Measurements from ENCODE around the gene DNM3.
A peak's percentile ranks its signal among the peaks of the same experiment; 100 is the strongest.

DNM3 gene

DNA sequence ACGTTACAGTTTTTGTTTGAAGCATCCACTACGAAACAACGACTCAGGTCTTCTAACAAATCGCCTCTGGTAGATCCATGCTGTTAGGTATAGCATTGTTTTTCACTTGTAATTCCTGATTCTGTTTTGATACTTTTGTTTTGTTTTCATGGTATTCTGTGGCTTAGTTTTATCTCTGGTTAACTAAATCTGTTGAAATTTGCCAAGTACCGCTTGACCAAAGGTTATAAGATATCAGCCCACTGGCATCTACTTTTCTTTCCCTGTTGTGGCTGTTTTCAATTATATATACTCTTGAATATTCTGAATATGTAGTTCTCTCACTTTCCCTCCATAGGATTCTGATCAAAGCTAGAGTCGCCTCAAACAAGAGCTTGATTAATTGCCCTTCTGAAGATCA lies 304.4 kb downstream of the DNM3 start:
- no peak for DNase-seq

DNA sequence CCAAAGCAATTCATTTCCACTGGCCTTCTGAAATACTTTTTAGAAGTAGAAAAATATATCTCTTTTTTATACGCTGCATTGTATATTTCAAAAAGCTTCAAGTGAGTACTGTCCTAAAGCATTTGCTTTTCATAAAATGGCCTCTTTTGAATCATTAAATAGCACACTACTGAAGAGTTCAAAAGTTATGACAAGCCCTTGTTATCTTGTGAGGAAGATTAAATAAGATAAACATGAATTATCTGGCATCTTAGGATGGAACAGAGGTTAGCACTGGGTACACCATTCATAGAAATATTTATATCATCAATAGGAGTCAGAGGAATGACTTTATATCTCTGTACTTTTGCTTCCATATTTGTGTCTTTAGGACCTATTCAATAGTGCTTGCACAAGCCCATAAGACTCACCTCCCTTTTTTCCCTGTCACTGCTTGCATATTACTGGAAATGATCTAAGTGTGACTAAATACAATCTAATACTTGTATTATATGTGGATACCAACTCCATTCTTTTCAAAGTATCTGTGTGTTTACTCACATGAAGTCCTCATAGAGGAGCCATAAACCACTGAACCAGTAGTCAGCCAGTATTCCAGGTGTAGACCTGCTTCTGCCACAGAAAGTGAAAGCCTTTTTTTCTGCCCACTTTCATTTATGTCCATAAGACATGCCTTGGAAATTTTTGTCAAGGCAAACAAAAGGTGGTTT lies 305.0 kb downstream of the DNM3 start:
- DNase-seq: no peak

DNA sequence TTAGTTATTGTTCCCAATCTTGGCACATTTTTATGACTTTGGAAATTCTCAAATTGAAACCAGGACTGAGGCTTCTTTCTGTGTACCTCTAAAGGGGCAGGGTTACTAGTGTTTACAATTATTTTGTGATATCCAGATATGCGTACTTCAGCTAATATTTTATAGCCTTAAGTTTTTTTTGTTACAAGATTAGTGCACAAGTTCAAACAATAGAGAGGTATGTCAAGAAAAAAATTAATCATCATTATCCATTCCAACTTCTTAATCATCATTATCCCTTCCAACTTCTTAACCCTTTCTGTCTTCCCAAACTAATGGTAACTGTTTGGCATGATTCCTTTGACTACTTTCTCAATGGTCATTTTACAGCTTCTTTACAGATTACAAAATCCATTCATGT lies 306.2 kb downstream of the DNM3 start:
- no peak for DNase-seq

DNA sequence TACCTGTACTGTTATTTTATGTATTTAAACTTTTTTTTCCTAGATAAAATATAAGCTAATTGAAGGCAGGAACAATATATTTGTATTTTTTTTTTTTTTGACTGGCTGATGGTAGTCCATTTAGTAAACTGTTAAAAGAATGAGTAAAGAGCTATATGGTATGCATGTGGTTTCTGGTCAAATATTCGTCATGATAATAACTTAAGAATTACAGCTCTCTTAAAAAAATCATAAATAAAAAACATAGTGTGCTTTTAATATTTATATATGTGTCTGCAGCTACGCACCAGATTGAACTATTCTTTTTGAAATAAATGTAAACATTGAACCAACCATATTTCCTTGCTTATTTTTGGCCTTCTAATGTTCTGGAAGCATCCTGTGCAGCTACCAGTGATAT lies 306.9 kb downstream of the DNM3 start:
- DNase-seq: no peak

DNA sequence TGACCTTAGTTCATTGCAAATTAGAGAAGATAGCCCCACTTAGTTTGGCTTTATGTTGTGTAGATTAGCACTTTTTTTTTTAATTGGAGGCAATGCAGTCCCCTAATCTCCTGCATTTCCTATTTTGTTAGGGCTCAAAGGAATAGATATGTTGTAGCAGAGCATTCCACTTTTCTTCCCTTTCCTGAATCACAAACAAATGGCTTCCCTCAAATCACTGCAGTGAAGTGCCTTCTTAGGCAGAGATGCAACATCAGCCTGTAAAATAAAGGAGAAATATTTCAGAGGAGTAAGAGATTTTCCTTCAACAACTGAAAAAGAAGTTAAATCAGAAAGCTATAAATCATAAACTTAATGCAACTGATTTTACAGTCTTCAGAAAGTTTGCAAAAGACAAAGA lies 307.4 kb downstream of the DNM3 start:
- no peak for DNase-seq

DNA sequence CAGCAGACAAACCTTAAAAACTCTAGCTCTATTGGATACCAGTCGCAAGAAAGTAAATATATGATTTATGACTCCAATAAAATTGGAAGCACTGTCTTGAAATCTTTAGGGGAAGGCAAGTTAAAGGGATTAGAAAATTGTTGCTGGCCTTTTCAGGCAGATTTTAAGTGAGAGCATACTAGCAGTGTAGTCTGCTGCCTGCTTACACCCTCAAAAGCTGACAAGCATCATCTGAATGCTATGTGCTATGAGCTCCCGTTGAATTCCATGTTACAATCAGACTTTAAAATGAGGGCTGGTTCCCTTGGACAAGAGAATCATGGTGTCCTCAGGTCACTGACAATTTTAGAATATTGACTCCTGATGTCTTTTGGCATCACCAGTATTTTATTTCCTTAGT lies 308.0 kb downstream of the DNM3 start:
- DNase-seq: no peak

DNA sequence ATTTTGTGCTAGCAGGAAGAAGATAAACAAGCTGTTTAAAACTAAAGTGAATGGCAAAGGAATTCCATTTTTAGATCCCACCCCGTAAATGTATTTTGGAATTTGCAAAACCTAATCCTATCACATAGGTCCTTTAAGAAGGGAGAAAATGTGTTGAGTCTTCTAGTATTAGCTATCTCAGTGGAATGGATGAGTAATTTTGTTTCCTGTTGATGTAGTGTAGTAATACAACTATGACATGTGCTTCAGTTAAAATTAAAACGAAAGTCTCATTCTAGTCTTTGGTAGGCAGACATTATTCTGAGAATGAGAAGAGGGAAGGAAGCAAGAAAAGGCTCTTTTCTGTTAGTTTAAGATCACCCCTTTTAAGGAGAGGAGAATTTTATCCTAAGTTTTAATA lies 313.3 kb downstream of the DNM3 start:
- no peak for DNase-seq

DNA sequence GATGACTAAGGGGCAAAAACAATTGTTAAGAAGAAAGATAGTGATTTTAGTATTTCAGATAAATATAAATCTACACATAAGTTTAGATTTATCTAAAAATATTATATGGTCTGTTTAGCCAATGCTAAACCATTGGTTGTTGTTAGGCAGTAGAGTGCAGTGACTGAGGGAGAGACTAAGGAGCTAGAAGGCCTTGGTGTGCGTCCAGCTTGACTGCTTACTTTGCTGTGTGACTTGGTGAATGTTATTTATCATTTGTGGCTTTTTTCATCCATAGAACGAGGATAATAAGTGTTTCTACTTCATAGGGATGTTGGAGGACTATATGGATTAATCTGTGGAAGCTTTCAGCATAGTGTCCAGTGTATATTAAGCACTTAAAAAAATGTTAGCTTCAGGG lies 314.5 kb downstream of the DNM3 start:
- no peak for DNase-seq

DNA sequence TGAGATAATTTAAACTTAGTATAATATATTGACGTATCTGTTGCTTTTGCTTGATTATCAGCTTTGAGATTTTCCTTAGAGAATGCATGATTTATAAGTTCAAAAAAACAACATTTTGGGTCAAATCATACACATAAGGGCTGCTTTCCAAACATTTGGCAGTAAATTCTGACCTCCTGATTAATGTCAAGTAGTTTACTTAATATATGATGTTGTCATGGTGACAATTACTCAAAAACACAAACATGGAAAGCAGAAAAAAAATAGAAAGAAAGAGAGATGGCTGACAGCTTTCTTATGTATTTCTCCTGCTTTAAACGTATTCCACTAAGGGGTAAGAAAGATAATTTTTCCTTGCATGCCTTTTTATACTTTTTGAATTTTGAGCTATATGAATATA lies 320.9 kb downstream of the DNM3 start:
- peak; percentile 10 for DNase-seq

DNA sequence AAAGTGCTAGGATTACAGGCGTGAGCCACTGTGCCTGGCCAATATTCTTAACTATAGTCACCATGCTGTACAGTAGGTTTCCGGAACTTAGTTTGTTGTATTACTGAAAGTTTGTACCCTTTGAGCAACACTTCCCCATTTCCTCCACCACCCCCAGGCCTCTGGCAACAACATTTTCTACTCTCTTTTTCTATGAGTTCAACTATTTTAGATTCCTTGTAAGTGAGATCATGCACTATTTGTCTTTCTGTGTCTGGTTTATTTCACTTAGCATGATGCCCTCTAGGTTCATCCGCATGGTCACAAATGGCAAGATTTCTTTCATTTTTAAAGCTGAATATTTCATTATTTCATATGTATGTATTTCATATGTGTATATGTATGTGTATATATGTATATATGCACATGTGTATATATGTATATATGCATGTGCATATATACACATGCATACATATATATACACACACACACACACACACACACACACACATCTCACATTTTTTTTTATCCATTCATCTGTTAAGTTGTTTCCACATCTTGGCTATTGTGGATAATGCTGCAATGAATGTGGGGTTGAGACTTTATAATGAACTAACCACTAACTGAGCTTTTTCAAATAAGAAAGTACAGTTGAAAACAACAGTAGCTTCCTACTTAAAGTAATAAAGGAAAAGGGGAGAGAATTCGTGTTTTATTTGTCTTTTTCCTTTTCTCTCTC lies 322.4 kb downstream of the DNM3 start:
- DNase-seq: no peak

DNA sequence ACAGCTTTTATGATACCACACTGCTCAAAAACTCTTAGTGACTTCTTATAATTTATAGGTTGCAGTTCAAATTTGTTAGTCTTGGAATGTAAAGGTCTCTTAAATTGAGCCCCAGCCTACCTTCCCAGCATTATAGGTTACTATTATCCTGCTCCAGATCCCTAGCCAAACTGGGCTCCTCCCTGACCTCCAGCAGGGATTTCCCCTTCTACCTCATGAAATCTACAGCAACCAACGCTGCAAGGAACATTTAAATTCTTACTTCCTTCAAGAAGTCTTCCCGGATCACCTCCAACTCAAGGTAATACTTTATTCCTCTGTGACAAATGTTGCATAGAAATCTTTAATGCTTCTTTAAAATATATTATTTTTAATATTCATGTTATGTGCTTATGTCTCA lies 324.1 kb downstream of the DNM3 start:
- DNase-seq: no peak

DNA sequence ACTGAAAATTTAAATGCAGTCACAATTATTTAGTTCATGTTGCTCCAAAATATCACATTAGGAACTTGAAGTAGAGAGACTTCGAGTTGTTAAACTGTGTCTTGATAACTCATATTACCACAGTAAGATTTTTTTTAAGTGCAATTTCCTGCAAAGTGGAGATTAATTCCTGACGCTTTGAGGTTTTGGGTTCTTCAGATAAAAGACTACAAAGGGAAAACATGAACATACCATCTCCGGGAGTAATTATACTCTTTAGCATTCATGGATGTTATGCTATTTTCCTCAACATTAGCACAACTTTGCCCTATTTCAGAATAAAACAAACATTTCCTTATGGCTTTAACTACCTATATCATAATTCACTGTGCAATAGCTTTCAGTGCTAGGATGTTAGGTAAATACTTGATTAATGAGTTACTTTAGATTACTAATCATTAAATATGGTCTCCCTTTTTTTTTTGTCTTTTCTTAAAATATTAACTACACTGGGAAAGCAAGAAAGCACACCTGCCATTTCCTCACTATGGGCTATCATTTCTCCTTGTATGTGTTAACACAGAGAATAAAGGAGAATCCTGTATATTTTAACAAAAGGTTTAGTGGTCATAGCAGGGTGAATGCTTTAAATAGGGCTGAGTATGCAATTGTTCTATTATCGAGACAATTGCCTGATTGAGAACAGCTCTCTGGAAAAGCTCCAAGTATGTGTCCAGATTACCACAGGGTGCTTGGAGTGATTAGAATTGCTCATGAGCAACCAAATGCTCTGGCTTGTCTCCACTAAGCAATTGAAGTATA lies 326.7 kb downstream of the DNM3 start:
- no peak for DNase-seq

DNA sequence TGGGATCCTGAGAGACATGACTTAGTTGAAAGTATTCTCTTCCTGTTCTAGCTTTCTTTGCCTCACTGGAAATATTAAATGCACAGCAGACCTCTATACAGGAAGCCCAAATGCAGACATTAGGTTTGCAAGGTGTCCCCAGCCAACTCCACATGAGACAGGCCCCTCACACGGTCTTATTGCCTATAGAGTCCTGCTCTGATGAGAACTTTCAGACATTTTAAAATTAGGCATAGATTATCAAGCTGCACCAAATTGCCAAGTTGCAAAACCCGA lies 327.2 kb downstream of the DNM3 start:
- DNase-seq: no peak

DNA sequence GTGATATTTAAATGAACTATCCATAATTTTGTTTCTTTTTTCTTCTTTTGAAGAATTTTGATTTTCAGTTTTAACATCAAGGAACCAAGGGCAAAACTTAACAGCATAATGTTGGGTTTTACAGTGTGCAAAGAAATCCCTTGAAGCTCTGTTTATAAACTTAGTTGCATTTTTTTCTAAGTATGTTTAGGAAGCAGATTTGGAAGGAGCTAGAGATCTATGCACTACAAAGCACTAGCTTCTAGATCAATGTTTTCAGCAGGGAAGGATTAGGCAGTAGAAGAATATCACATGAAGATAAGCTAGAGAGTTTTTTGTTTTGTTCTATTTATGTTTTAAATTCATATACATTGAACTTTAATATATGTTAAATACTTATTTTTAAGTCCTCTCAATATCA lies 328.5 kb downstream of the DNM3 start:
- DNase-seq: no peak

DNA sequence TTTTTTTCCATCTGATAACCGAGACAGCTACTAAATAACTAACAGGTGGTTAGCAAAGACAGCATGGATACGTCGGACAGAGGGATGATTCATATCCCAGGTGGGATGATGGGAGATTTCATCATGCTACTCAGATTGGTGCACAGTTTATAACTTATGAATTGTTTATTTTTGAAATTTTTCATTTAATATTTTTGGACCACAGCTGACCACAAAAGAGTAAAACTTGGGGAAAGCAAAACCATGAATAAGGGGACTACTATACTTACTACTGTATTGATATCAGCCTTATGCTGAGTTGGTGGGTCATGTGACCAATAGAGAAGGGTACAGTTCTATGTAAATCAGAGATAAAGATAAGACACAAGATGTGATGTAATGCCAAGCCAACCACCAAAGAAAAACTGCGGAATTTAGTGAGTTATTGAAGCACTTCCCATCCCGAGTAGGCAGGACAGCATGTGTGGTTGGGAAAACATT lies 331.1 kb downstream of the DNM3 start:
- DNase-seq: no peak

DNA sequence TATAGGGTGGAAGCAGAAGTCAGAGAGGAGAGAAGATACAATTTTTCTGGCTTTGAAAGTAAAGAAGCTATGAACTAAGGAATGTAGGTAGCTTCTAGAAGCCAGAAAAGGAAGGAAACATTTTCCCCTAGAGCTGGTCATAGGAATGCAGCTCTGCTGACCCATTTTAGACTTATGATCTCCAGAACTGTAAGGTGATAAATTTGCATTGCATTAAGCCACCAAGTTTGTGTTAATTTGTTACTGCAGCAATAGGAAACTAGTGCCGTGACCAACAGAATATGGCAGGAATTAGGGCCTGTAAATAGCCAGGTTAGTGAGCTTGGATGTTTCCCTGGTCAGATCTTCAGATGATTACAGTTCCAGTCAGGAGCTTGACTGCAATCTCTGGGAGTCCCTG lies 334.9 kb downstream of the DNM3 start:
- DNase-seq: no peak

DNA sequence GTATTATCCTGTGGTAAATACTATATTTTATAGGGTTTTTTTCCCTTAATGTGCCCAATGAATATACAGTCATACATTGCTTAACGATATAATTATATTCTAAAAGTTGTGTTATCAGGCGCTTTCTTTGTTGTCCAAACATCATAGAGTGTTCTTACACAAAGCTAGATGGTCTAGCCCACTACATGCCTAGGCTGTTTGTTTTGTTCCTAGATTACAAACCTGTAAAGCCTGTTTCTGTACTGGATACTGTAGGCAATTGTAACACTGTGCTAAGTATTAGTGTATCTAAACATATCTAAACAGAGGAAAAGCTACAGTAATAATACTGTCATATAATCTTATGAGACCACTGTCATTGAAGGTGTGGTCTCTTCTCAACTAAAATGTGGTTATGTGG lies 336.6 kb downstream of the DNM3 start:
- no peak for DNase-seq

DNA sequence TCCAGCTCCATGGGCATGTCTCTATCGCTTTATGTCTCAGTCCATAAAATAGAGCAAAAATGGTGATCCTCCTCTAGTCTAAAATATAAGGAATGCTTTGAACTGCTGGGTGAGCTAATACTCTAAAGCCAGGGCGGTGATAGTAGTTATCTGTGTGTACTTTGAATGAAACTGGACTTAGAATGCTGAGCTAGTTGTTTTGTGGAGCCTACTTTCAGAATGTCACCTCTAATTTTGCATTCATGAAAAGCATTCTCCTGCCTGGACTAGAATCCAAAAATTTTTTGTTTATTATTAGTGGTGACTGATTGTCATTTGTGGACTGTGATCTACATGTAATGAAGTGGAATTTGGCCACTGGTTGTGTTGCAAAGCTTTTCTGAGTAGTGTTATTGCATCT lies 337.6 kb downstream of the DNM3 start:
- DNase-seq: no peak

DNA sequence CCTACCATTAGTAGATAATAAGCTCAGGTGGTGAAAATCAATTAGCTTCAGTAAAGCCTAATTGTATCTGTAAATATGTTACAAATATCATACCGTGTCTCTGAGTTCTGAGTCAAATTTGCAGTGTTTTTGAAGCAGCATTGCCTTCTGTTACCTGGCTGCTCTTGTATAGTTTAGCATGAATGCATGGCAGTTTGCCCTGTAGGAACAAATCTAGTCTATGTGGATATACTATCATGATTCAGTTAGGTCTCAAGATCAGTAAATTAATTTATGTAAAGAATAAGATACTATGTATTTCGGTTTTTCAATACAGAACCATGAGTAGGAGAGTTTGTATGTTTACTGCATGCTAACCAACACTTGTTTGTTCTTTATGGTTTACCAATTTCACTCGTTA lies 338.6 kb downstream of the DNM3 start:
- no peak for DNase-seq

DNA sequence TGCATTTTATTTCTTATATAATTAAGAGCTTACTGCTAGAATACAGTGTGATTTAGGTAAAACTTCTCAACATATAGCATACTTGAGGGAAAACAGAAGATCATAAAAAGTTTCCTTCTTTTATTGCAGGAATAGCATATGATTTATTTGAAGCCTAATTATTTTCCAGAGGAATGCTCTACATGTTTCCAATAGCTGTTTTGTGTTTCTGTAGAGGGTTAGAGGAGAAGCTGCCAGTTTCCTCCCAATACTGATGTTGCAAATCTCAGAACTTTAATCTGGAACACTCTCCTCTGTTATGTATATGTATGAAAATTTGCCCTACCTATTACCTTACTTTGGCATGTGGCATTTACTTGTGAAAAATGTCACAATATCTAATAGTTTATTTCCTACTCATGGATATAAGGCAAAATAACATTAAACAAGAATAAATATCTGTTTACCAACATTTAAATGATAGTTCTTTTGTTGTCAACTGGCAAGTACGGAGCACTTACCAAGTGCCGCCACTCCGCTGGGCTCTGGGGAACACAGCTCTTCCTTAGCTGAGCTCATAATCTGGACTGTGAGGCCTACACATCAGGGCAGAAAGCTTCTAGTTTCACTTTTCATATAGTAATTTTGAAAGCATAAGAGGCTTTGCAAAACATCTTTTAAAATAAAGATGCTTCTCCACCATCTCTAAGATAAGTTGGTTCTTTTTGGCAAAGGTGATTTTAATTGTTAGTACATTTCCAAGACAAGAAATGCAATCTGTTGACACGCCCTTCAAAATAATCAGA lies 339.4 kb downstream of the DNM3 start:
- DNase-seq: no peak

DNA sequence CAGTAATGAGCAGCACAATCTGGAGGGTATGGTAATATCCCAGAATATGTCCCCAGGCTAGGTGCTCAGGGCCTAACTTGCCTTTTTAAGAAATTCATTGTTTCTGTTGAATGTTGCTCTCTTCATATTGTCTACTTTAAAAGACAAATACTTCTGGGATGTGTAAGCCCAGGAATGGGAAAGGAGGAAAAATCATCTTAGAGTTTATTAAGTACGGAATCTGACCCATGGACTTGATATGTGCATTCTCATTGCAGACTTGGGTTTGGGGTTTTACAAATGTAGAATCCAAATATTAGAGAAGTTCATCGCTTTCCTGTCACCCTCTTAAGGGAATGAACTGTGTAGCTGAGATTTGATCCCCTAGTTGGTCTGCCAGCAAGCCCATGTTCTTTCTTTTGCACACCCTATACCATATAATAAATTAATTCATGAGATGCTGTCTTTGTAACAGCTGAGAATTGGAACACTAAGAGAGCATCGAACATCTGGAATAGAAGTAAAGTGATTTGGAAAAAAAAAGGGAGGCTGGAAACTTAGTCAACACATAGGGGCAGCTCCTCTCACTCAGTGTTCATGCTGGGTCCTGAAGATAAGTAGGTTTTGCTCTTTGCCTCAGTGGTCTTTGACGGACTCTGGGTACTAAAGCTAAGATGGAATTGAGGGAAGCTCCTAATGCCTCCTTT lies 343.4 kb downstream of the DNM3 start:
- DNase-seq: no peak

DNA sequence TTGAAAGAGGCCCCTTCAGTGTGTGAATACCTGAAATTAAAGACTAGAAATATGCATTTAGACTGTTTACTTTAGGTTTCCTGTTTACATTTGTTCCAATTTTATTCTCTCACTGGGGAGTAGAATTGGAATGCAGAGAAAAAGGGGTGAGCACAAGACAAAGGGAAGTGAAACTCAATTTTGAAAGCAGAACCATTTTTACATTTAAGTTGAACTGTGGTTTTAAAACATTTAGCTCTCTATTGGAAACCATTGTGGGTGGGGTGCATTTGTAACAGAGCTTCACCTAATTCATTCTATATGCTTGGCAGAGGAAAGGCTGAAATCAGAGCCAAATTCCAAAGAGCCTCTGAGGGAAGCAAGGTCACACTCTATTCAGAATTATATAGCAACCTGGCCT lies 343.9 kb downstream of the DNM3 start:
- DNase-seq: no peak

DNA sequence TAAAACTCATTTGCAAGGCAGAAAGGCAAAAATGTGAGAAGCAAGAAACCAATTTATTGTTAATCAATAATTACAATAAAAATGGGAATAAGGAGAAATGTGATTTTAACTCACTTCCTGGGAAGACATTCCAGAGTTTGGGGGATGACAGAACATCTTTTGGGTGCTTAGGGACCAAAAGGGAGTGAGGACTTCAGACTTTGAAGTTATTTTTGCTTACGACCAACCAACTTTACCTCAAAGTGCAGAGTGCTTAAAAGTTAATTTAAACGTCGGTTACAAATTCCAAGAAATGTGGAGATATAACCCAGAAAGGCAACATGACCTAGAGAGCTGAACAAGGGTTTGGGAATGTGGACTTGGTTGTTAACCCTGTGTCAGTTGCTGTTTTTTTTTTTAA lies 344.7 kb downstream of the DNM3 start:
- no peak for DNase-seq
